Tibial nerve (tissue), 4 donors: ENCODE results near the gene ARSB.

Experiments
- CTCF ChIP-seq, 5 experiments: fragments of 200-600 bp in 3 of 5; fragments of 450-650 bp in 2 of 5; sonication (generic) in 3 of 5; IDR thresholded peaks; one replicate each; pipeline ENCODE4 v1.5.1; 2016 to 2019; ENCODE audit warnings: antibody characterized with exemption in 5 of 5, mild to moderate bottlenecking in 3 of 5, moderate library complexity in 2 of 5
- EP300 ChIP-seq, 2 donors: sonication (generic); formaldehyde crosslinking; IDR thresholded peaks; one replicate each; pipeline ENCODE4 v1.6.1; 2017; ENCODE audit warnings: antibody characterized with exemption in 2 of 2, mild to moderate bottlenecking in 1 of 2
- POLR2A ChIP-seq, 2 donors: fragments of 450-650 bp; IDR thresholded peaks; one replicate each; pipeline ENCODE4 v1.6.1; 2017; ENCODE audit warnings: antibody characterized with exemption in 2 of 2, mild to moderate bottlenecking in 2 of 2, moderate library complexity in 2 of 2

GRCh38 chr5:78777901-78778300 lies 207.2 kb downstream of the ARSB start:
- TF ChIP-seq EP300 (IDR thresholded peaks at IDR 0.05) (no peak), CTCF (IDR thresholded peaks at IDR 0.05) (no peak), POLR2A (IDR thresholded peaks at IDR 0.05) (no peak)
